ENCODE measurements around the gene PDE3A.
"Not testable (repeated sequence)": the region's sequence is repeated elsewhere in the genome, so short reads cannot be mapped to it uniquely, and the experiment has no call there.

Gene PDE3A

GRCh38 chr12:20374795-20375194 lies 6.5 kb downstream of the PDE3A start:
- DNase-seq (ENCODE audit: low read depth) = no peak

- DNase-seq (ENCODE audit: low read depth) = no peak
These were observed 7.2 kb downstream of the PDE3A start for GRCh38 chr12:20375560-20375959.

- DNase-seq (ENCODE audit: low read depth) = no peak
These were observed 8.6 kb downstream of the PDE3A start for GRCh38 chr12:20376984-20377383.

GRCh38 chr12:20377750-20378149 lies 9.4 kb downstream of the PDE3A start:
- no peak for DNase-seq (ENCODE audit: low read depth)

- no peak for DNase-seq (ENCODE audit: low read depth)
These were observed 13.8 kb downstream of the PDE3A start for GRCh38 chr12:20382117-20382516.

GRCh38 chr12:20383612-20384011 lies 15.3 kb downstream of the PDE3A start:
- no peak for DNase-seq (ENCODE audit: low read depth)

- not testable (repeated sequence) for DNase-seq (ENCODE audit: low read depth)
These were observed 16.5 kb downstream of the PDE3A start for GRCh38 chr12:20384836-20385235.

- no peak for DNase-seq (ENCODE audit: low read depth)
These were observed 22.5 kb downstream of the PDE3A start for GRCh38 chr12:20390846-20391245.

- DNase-seq (ENCODE audit: low read depth) = no peak
These were observed 24.0 kb downstream of the PDE3A start for GRCh38 chr12:20392339-20392738.

GRCh38 chr12:20393707-20394106 lies 25.4 kb downstream of the PDE3A start:
- DNase-seq (ENCODE audit: low read depth) = no peak

- no peak for DNase-seq (ENCODE audit: low read depth)
These were observed 27.6 kb downstream of the PDE3A start for GRCh38 chr12:20395791-20396550.

GRCh38 chr12:20398686-20399085 lies 30.3 kb downstream of the PDE3A start:
- DNase-seq (ENCODE audit: low read depth) = no peak

GRCh38 chr12:20400003-20400402 lies 31.7 kb downstream of the PDE3A start:
- no peak for DNase-seq (ENCODE audit: low read depth)

GRCh38 chr12:20403230-20403629 lies 34.9 kb downstream of the PDE3A start:
- DNase-seq (ENCODE audit: low read depth) = no peak

- DNase-seq (ENCODE audit: low read depth) = no peak
These were observed 36.4 kb downstream of the PDE3A start for GRCh38 chr12:20404576-20405346.

- no peak for DNase-seq (ENCODE audit: low read depth)
These were observed 41.5 kb downstream of the PDE3A start for GRCh38 chr12:20409607-20410377.

- DNase-seq (ENCODE audit: low read depth) = no peak
These were observed 42.4 kb downstream of the PDE3A start for GRCh38 chr12:20410734-20411133.

- DNase-seq (ENCODE audit: low read depth) = no peak
These were observed 43.0 kb downstream of the PDE3A start for GRCh38 chr12:20411345-20411744.

GRCh38 chr12:20415028-20415427 lies 46.7 kb downstream of the PDE3A start:
- DNase-seq (ENCODE audit: low read depth) = no peak

GRCh38 chr12:20415641-20416040 lies 47.3 kb downstream of the PDE3A start:
- DNase-seq (ENCODE audit: low read depth) = no peak

- no peak for DNase-seq (ENCODE audit: low read depth)
These were observed 52.2 kb downstream of the PDE3A start for GRCh38 chr12:20420557-20420956.

GRCh38 chr12:20421421-20421820 lies 53.1 kb downstream of the PDE3A start:
- DNase-seq (ENCODE audit: low read depth) = no peak

GRCh38 chr12:20423557-20423956 lies 55.2 kb downstream of the PDE3A start:
- DNase-seq (ENCODE audit: low read depth) = no peak

All from stimulated activated CD8-positive, alpha-beta memory T cell treated with anti-CD3 and anti-CD28 coated beads, Interleukin-12 subunit alpha, Interleukin-12 subunit beta, amount 100 ng/mL, for 1 hour (primary cell).